ENCODE results near the gene MYO15A.

DNA sequence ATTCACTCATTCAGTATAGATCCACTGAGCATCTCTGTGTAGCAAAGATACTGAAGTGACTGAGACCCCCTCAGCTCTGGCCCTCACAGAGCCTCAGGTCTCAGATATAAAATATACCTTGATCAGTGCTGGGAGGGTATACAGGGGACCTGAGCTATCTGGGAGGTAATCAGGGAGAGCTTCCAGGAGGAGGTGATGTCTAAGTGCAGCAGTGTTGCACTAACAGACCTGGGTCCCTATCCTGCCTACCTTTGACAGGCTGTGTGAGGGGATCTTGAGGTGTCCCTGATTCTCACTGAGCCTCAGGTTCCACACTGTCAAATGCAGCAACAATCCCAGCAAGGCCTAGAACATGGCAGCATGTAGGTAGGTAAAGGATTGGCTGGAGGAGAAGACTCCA, 68.6 kb downstream of the MYO15A start:
- TF ChIP-seq, protein P1, sequence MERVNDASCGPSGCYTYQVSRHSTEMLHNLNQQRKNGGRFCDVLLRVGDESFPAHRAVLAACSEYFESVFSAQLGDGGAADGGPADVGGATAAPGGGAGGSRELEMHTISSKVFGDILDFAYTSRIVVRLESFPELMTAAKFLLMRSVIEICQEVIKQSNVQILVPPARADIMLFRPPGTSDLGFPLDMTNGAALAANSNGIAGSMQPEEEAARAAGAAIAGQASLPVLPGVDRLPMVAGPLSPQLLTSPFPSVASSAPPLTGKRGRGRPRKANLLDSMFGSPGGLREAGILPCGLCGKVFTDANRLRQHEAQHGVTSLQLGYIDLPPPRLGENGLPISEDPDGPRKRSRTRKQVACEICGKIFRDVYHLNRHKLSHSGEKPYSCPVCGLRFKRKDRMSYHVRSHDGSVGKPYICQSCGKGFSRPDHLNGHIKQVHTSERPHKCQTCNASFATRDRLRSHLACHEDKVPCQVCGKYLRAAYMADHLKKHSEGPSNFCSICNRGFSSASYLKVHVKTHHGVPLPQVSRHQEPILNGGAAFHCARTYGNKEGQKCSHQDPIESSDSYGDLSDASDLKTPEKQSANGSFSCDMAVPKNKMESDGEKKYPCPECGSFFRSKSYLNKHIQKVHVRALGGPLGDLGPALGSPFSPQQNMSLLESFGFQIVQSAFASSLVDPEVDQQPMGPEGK (tag by site-specific recombination; IDR thresholded peaks at IDR 0.05) = no peak
- TF ChIP-seq ZNF521 (tag by site-specific recombination; IDR thresholded peaks at IDR 0.05) = no peak
- TF ChIP-seq ZNF776 (tag by site-specific recombination; IDR thresholded peaks at IDR 0.05; ENCODE audit: borderline replicate concordance) = no peak
- TF ChIP-seq, protein P2, sequence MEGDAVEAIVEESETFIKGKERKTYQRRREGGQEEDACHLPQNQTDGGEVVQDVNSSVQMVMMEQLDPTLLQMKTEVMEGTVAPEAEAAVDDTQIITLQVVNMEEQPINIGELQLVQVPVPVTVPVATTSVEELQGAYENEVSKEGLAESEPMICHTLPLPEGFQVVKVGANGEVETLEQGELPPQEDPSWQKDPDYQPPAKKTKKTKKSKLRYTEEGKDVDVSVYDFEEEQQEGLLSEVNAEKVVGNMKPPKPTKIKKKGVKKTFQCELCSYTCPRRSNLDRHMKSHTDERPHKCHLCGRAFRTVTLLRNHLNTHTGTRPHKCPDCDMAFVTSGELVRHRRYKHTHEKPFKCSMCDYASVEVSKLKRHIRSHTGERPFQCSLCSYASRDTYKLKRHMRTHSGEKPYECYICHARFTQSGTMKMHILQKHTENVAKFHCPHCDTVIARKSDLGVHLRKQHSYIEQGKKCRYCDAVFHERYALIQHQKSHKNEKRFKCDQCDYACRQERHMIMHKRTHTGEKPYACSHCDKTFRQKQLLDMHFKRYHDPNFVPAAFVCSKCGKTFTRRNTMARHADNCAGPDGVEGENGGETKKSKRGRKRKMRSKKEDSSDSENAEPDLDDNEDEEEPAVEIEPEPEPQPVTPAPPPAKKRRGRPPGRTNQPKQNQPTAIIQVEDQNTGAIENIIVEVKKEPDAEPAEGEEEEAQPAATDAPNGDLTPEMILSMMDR (tag by site-specific recombination; IDR thresholded peaks at IDR 0.05) = no peak
- no peak for TF ChIP-seq ZBTB20 (tag by site-specific recombination; IDR thresholded peaks at IDR 0.05)
- no peak for TF ChIP-seq ZNF654 (tag by site-specific recombination; IDR thresholded peaks at IDR 0.05; ENCODE audit: low read depth)
- TF ChIP-seq, protein P3, sequence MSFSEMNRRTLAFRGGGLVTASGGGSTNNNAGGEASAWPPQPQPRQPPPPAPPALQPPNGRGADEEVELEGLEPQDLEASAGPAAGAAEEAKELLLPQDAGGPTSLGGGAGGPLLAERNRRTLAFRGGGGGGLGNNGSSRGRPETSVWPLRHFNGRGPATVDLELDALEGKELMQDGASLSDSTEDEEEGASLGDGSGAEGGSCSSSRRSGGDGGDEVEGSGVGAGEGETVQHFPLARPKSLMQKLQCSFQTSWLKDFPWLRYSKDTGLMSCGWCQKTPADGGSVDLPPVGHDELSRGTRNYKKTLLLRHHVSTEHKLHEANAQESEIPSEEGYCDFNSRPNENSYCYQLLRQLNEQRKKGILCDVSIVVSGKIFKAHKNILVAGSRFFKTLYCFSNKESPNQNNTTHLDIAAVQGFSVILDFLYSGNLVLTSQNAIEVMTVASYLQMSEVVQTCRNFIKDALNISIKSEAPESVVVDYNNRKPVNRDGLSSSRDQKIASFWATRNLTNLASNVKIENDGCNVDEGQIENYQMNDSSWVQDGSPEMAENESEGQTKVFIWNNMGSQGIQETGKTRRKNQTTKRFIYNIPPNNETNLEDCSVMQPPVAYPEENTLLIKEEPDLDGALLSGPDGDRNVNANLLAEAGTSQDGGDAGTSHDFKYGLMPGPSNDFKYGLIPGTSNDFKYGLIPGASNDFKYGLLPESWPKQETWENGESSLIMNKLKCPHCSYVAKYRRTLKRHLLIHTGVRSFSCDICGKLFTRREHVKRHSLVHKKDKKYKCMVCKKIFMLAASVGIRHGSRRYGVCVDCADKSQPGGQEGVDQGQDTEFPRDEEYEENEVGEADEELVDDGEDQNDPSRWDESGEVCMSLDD (tag by site-specific recombination; IDR thresholded peaks at IDR 0.05) = no peak
- TF ChIP-seq ZNF707 (tag by site-specific recombination; IDR thresholded peaks at IDR 0.05) = no peak
- no peak for TF ChIP-seq YY1 (tag by site-specific recombination; IDR thresholded peaks at IDR 0.05)
- TF ChIP-seq, protein P4, sequence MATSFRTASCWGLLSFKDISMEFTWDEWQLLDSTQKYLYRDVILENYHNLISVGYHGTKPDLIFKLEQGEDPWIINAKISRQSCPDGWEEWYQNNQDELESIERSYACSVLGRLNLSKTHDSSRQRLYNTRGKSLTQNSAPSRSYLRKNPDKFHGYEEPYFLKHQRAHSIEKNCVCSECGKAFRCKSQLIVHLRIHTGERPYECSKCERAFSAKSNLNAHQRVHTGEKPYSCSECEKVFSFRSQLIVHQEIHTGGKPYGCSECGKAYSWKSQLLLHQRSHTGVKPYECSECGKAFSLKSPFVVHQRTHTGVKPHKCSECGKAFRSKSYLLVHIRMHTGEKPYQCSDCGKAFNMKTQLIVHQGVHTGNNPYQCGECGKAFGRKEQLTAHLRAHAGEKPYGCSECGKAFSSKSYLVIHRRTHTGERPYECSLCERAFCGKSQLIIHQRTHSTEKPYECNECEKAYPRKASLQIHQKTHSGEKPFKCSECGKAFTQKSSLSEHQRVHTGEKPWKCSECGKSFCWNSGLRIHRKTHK (tag by site-specific recombination; IDR thresholded peaks at IDR 0.05) = no peak
- no peak for TF ChIP-seq ZNF274 (IDR thresholded peaks at IDR 0.05; ENCODE audit: low read length)
- TF ChIP-seq ZNF274 (tag by site-specific recombination; IDR thresholded peaks at IDR 0.05; ENCODE audit: borderline replicate concordance) = no peak
- TF ChIP-seq ZNF19 (tag by site-specific recombination; IDR thresholded peaks at IDR 0.05; ENCODE audit: low read depth) = no peak
- TF ChIP-seq, protein P5, sequence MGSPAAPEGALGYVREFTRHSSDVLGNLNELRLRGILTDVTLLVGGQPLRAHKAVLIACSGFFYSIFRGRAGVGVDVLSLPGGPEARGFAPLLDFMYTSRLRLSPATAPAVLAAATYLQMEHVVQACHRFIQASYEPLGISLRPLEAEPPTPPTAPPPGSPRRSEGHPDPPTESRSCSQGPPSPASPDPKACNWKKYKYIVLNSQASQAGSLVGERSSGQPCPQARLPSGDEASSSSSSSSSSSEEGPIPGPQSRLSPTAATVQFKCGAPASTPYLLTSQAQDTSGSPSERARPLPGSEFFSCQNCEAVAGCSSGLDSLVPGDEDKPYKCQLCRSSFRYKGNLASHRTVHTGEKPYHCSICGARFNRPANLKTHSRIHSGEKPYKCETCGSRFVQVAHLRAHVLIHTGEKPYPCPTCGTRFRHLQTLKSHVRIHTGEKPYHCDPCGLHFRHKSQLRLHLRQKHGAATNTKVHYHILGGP (tag by site-specific recombination; IDR thresholded peaks at IDR 0.05) = no peak

Measured in HEK293 (cell line).